Upper lobe of left lung (tissue), 6 donors: ENCODE measurements around the gene FAM168A. TPM values are rescaled to one million over a fixed set of nuclear protein-coding genes. Genes with fewer than 3 reads are reported as not detected.
A peak's percentile ranks its signal among the peaks of the same experiment; 100 is the strongest.

Experiments
- ATAC-seq, 2 donors: fragments of 200-7000 bp; cut with Tn5 transposase; one replicate each; pipeline ENCODE4 v1.9.1; 2022; ENCODE audit warnings: mild to moderate bottlenecking in 2 of 2, moderate library complexity in 2 of 2; ENCODE audit not compliant: low FRiP score in 2 of 2
- DNase-seq, 2 donors: peaks; one replicate each; pipeline ENCODE4 v3.0.0-alpha.2; 2019 to 2020
- H3K27ac ChIP-seq, 4 donors: fragments of 200-600 bp; sonication (generic); one replicate each; pipeline ENCODE4 v1.5.1; 2016 to 2019
- H3K27me3 ChIP-seq, 4 donors: fragments of 200-600 bp; sonication (generic); one replicate each; pipeline ENCODE4 v1.5.1; 2017 to 2019
- H3K36me3 ChIP-seq, 4 donors: fragments of 200-600 bp; sonication (generic); one replicate each; pipeline ENCODE4 v1.5.1; 2016 to 2019
- H3K4me1 ChIP-seq, 4 donors: fragments of 200-600 bp; sonication (generic); one replicate each; pipeline ENCODE4 v1.5.1; 2018 to 2019
- H3K4me3 ChIP-seq, 4 donors: fragments of 200-600 bp; sonication (generic); one replicate each; pipeline ENCODE4 v1.5.1; 2017 to 2019; ENCODE audit warnings: mild to moderate bottlenecking in 2 of 4, moderate library complexity in 1 of 4
- H3K9me3 ChIP-seq, 4 donors: fragments of 200-600 bp; sonication (generic); one replicate each; pipeline ENCODE4 v1.5.1; 2018 to 2019
- CTCF ChIP-seq, 6 experiments: fragments of 450-650 bp in 4 of 6; fragments of 200-600 bp in 2 of 6; sonication (generic) in 2 of 6; IDR thresholded peaks; one replicate each; pipeline ENCODE4 v1.5.1; 2016 to 2019; ENCODE audit warnings: antibody characterized with exemption in 6 of 6
- EP300 ChIP-seq, 4 donors: sonication (generic); formaldehyde crosslinking; IDR thresholded peaks; one replicate each; pipeline ENCODE4 v1.5.1; 2017; ENCODE audit warnings: antibody characterized with exemption in 4 of 4, control low read depth in 2 of 4
- POLR2A ChIP-seq, 4 donors: fragments of 450-650 bp; IDR thresholded peaks; one replicate each; pipeline ENCODE4 v1.5.1; 2016 to 2017; ENCODE audit warnings: antibody characterized with exemption in 4 of 4, mild to moderate bottlenecking in 2 of 4
- POLR2AphosphoS5 ChIP-seq, 2 donors: sonication (generic); formaldehyde crosslinking; IDR thresholded peaks; one replicate each; pipeline ENCODE4 v1.5.1; 2017; ENCODE audit warnings: antibody characterized with exemption in 2 of 2
- WGBS, 2 donors: methylation state at CpG; one replicate each; pipeline ENCODE4 v1.1.5; 2017 to 2018; 5-methylcytosine and 5-hydroxymethylcytosine counted together
- total RNA-seq, 6 donors: library from RNA; depleted of rRNA in 4 of 6; stranded (reverse); fragments of >200 nt in 4 of 6; gene quantifications; one replicate each; pipeline versions ENCODE4 v1.1.0 to v1.2.1, GENCODE V29; 2016 to 2021
- donor health status: DM: no; HTN: no; CAD: no; lungs with moderate emphysema.
- donor health status: DM: no; HTN: yes; CAD: no; lungs with severe emphysema.

Gene FAM168A, protein sequence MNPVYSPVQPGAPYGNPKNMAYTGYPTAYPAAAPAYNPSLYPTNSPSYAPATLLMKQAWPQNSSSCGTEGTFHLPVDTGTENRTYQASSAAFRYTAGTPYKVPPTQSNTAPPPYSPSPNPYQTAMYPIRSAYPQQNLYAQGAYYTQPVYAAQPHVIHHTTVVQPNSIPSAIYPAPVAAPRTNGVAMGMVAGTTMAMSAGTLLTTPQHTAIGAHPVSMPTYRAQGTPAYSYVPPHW
- 10 to 100 TPM; 15.7 to 30.7 (median 24.1) TPM for total RNA-seq

DNA sequence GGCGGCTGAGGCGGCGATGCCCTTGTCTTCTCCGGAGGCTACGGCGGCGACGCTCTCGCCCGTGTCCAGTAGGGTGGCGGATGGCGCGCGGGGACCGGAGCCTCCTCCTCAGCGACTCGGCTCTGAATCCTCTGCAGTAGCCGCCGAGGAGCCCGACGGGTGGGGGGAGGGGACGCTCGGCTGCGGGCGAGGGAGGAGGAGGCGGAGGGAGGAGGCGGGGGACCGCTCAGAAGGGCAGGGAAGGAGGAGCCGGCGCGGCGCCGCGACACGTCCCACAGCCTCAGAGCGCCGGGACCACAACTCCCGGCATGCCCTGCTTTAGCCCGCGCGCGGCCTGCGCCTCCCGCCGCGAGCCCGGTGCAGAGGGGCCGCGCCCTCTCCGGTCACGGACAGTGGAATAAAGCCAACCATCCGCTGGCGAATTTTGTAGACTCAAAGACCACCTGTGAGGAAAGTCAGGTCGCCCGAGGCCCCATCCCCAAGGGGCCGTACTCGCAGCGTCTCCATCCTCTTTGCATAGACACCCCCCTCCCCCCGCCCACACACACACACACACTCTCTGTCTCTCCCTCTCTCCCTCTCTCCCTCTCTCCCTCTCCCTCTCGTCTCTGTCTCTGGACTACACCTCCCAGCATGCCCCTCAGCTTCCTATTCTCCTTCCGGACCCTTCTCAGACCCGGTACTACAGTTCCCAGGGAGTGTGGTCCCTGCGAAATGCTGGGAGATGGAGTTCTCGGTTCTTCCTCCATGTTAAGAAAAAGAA lies at the start of gene FAM168A:
FAM168A (minus strand) TSS at position 157 of the 763 bp plus-strand sequence. CDS start 129,638 bp downstream, outside the sequence.
- DNase-seq (peak; percentile 98 to 99), ATAC-seq (peak; percentile 99)
- TF ChIP-seq CTCF (IDR thresholded peaks at IDR 0.05), result peak; percentile 13 to 81 (median 44)
- TF ChIP-seq EP300 (IDR thresholded peaks at IDR 0.05), result no peak
- TF ChIP-seq POLR2A (IDR thresholded peaks at IDR 0.05), result peak in 3 of 4 donors; percentile 19 to 71 (median 48)
- TF ChIP-seq POLR2AphosphoS5 (IDR thresholded peaks at IDR 0.05), result peak; percentile 61 to 76
- H3K9me3 ChIP-seq, result no peaks in the 10 kb centered on the region
- peak within 1 kb of the TSS; percentile 61 to 90 (median 78) for H3K27ac ChIP-seq
- peaks cover 8 to 20% (median 15%) of the 10 kb centered on the region in 4 donors for H3K4me1 ChIP-seq
- peak within 1 kb of the TSS; percentile 59 to 87 (median 70) for H3K4me3 ChIP-seq
- WGBS, 2 donors, result 0 to 1% methylated on average over 15 to 46 of the region's 64 CpGs
- no peaks in the 10 kb centered on the region for H3K36me3 ChIP-seq
- H3K27me3 ChIP-seq, result no peaks in the 10 kb centered on the region

DNA sequence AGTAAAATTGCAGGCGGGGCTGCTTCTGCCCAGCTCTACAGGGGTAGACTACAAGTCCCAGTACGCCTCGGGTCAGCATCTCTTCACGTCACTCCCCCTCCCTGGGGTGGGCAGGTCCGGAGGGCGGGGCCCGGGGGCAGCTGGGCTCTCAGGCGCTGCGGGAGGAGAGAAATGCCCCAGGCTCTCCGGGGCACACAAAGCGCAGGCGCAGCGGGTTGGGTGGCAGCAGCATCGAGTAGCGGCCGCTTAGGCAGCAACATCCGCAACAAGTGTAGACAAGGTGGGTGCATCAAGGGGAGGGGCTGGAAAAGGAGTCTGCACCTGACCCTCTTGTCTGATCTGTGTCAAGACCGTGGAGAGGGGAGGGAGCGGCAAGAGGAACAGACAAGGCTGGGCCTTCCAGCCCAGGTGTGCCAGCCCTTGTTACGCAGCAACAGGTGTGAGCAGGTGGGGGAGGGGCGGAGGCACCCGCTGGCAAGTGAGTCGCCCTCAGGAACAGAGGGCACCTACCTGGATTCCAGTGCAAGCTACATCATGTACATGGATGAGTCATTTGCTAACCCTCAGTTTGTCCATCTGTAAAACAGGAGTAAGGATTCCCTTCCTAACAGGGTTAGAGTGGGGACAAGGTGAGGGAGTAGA lies 49.7 kb upstream of the FAM168A start:
- Histone ChIP-seq H3K27ac (peak overlapping the region in 2 of 4 donors; percentile 47 to 49), H3K9me3 (no peaks in the 10 kb centered on the region), H3K27me3 (no peaks in the 10 kb centered on the region), H3K4me1 (peaks cover 5 to 11% (median 7%) of the 10 kb centered on the region in 4 donors), H3K36me3 (no peaks in the 10 kb centered on the region), H3K4me3 (peak overlapping the region in 3 of 4 donors; percentile 34 to 48 (median 39))
- ATAC-seq (peak; percentile 94 to 97), DNase-seq (peak; percentile 95 to 97)
- 14 to 21% methylated on average over 18 to 23 of the region's 23 CpGs for WGBS, 2 donors
- peak in 1 of 2 donors; percentile 10 for TF ChIP-seq POLR2AphosphoS5 (IDR thresholded peaks at IDR 0.05)
- no peak for TF ChIP-seq EP300 (IDR thresholded peaks at IDR 0.05)
- no peak for TF ChIP-seq CTCF (IDR thresholded peaks at IDR 0.05)
- TF ChIP-seq POLR2A (IDR thresholded peaks at IDR 0.05), result peak in 1 of 4 donors; percentile 42

GRCh38 chr11:73645972-73646631 lies 48.2 kb upstream of the FAM168A start, which contains the start of gene PLEKHB1:
Gene PLEKHB1, plus strand, starts transcription at chr11:73646581. Its CDS starts 28 bp downstream, at chr11:73646609.
- H3K27ac ChIP-seq, result peak within 1 kb of the TSS in 1 of 4 donors; percentile 47
- ATAC-seq, result no peak
- no peaks in the 10 kb centered on the region for H3K36me3 ChIP-seq
- H3K4me3 ChIP-seq, result peak within 1 kb of the TSS in 3 of 4 donors; percentile 34 to 48 (median 39)
- no peaks in the 10 kb centered on the region for H3K9me3 ChIP-seq
- peaks cover 5 to 11% (median 7%) of the 10 kb centered on the region in 4 donors for H3K4me1 ChIP-seq
- H3K27me3 ChIP-seq, result no peaks in the 10 kb centered on the region
- 50 to 57% methylated on average over 17 to 23 of the region's 26 CpGs for WGBS, 2 donors
- TF ChIP-seq POLR2A (IDR thresholded peaks at IDR 0.05), result no peak
- TF ChIP-seq CTCF (IDR thresholded peaks at IDR 0.05), result no peak
- TF ChIP-seq EP300 (IDR thresholded peaks at IDR 0.05), result no peak
- TF ChIP-seq POLR2AphosphoS5 (IDR thresholded peaks at IDR 0.05), result no peak
- DNase-seq, result peak in 1 of 2 donors; percentile 56

DNA sequence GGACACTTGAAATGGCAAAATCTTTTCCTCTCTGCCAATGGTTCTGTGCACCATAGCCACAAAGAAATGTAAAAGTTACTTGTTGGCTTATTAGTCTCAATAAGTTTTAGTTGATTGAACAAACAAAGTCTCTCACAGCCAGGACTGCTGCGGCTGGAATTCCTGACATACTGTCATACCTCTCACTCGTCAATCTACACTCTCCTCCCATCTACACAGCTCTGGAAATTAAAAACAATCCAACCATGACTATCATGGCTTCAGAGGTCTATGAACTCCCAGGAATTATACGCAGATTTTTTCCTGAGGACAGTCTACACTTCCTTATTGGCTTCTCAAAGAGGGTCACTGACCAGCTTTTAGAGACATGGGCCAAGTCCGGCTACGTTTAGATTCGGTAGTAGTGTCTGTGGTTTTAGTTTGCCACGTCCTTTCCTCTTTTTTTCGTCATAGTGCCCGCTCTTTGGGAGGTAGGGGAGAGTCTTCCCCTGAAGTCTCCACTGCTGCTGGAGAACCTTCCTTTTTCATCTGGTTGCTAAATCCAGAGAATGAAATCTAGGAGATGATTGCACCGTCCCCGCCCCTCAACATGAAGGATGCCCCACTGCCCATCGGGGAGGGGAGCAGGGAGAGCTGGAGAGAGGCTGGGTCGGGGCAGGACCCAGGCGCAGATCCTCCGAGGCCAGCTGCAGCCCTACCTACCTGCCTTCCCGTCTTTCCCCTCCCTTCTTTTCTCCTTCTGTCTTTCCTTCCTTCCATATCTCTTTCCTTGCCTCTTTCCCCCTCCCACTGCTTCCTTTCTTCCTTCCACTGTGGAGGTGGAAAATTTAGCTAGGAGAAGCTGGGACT lies 47.4 kb upstream of the FAM168A start:
- H3K27me3 ChIP-seq, result no peaks in the 10 kb centered on the region
- TF ChIP-seq POLR2AphosphoS5 (IDR thresholded peaks at IDR 0.05), result no peak
- no peak for TF ChIP-seq POLR2A (IDR thresholded peaks at IDR 0.05)
- TF ChIP-seq CTCF (IDR thresholded peaks at IDR 0.05), result no peak
- TF ChIP-seq EP300 (IDR thresholded peaks at IDR 0.05), result no peak
- ATAC-seq (no peak), DNase-seq (no peak)
- H3K4me3 ChIP-seq, result no peak overlapping the region
- WGBS, 2 donors, result 48 to 51% methylated on average over 16 of the region's 16 CpGs
- H3K9me3 ChIP-seq, result no peaks in the 10 kb centered on the region
- peaks cover 5 to 11% (median 7%) of the 10 kb centered on the region in 4 donors for H3K4me1 ChIP-seq
- no peak overlapping the region for H3K27ac ChIP-seq
- H3K36me3 ChIP-seq, result no peaks in the 10 kb centered on the region
